ENCODE results near the gene SH3GLB2. TPM values are rescaled to one million over a fixed set of nuclear protein-coding genes. Genes with fewer than 3 reads are reported as not detected.

Gene SH3GLB2
- total RNA-seq, 1 donor from 2014 or later: 50.5 TPM

GRCh38 chr9:129059796-129060785 is 32.0 kb upstream of the SH3GLB2 start:
- DNase-seq (ENCODE audit: low read depth): no peak
- FAIRE-seq: no peak
- H3K4me3 ChIP-seq (ENCODE audit: low read depth, low read length): no peak overlapping the region
- H3K36me3 ChIP-seq (ENCODE audit: control insufficient read depth, insufficient read depth, low read length): peaks cover 22% of the 10 kb centered on the region
- no peaks in the 10 kb centered on the region for H3K27me3 ChIP-seq (ENCODE audit: control insufficient read depth, insufficient read depth, low read length)
- TF ChIP-seq CTCF (IDR thresholded peaks at IDR 0.05; ENCODE audit: insufficient read depth, low read length, severe bottlenecking): no peak

GRCh38 chr9:129058965-129059795 is 31.0 kb upstream of the SH3GLB2 start:
- no peak for FAIRE-seq
- DNase-seq (ENCODE audit: low read depth): peak; percentile 39
- Histone ChIP-seq H3K27me3 (ENCODE audit: control insufficient read depth, insufficient read depth, low read length) (no peaks in the 10 kb centered on the region), H3K36me3 (ENCODE audit: control insufficient read depth, insufficient read depth, low read length) (peaks cover 18% of the 10 kb centered on the region), H3K4me3 (ENCODE audit: low read depth, low read length) (no peak overlapping the region)
- no peak for TF ChIP-seq CTCF (IDR thresholded peaks at IDR 0.05; ENCODE audit: insufficient read depth, low read length, severe bottlenecking)

- H3K27me3 ChIP-seq (ENCODE audit: control insufficient read depth, insufficient read depth, low read length): no peaks in the 10 kb centered on the region
- no peak for TF ChIP-seq CTCF (IDR thresholded peaks at IDR 0.05; ENCODE audit: insufficient read depth, low read length, severe bottlenecking)
- DNase-seq (ENCODE audit: low read depth) (no peak), FAIRE-seq (no peak)
- no peak overlapping the region for H3K4me3 ChIP-seq (ENCODE audit: low read depth, low read length)
- peaks cover 7% of the 10 kb centered on the region for H3K36me3 ChIP-seq (ENCODE audit: control insufficient read depth, insufficient read depth, low read length)
These were observed 26.2 kb upstream of the SH3GLB2 start for GRCh38 chr9:129054163-129054851.

GRCh38 chr9:129053020-129053419 is 24.9 kb upstream of the SH3GLB2 start:
- no peaks in the 10 kb centered on the region for H3K27me3 ChIP-seq (ENCODE audit: control insufficient read depth, insufficient read depth, low read length)
- no peak overlapping the region for H3K4me3 ChIP-seq (ENCODE audit: low read depth, low read length)
- H3K36me3 ChIP-seq (ENCODE audit: control insufficient read depth, insufficient read depth, low read length): peaks cover 9% of the 10 kb centered on the region
- no peak for FAIRE-seq
- no peak for DNase-seq (ENCODE audit: low read depth)
- TF ChIP-seq CTCF (IDR thresholded peaks at IDR 0.05; ENCODE audit: insufficient read depth, low read length, severe bottlenecking): no peak

GRCh38 chr9:129052592-129052991 is 24.5 kb upstream of the SH3GLB2 start:
- no peak for TF ChIP-seq CTCF (IDR thresholded peaks at IDR 0.05; ENCODE audit: insufficient read depth, low read length, severe bottlenecking)
- Histone ChIP-seq H3K27me3 (ENCODE audit: control insufficient read depth, insufficient read depth, low read length) (no peaks in the 10 kb centered on the region), H3K4me3 (ENCODE audit: low read depth, low read length) (no peak overlapping the region), H3K36me3 (ENCODE audit: control insufficient read depth, insufficient read depth, low read length) (peaks cover 9% of the 10 kb centered on the region)
- DNase-seq (ENCODE audit: low read depth) (peak; percentile 85), FAIRE-seq (peak; percentile 66)
